ENCODE measurements around the gene B4GALT5.
"Not testable (repeated sequence)": the region's sequence is repeated elsewhere in the genome, so short reads cannot be mapped to it uniquely, and the experiment has no call there.

Gene B4GALT5

DNA sequence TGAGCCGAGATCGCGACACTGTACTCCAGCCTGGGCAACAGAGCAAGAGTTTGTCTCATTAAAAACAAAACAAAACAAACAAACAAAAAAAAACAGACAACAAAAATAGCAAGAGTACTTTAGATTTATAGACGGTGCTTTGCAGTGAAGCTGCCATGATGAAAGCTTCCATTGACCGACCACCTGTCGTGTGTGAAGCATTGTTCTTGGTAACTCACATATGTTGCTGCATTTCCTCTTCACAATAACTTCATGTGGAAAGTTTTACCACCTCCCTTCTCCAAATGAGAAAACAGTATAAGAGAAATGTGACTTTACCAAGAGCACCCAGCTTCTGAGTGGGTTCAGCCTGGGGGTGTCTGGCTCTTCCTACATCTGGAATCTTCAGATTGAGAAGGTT is 89.4 kb downstream of the B4GALT5 start:
- Histone ChIP-seq H3K9ac (peak overlapping the region in 8 of 11 experiments; percentile 68 to 81 (median 74); a peak in 9 of 22 replicates), H3K27me3 (peaks cover 0 to 12% (median 0%) of the 10 kb centered on the region in 11 experiments; a peak in 2 of 22 replicates), H3K27ac (peak overlapping the region in 8 of 11 experiments; percentile 79 to 90 (median 86); a peak in 16 of 22 replicates), H3K4me1 (peaks cover 43 to 89% (median 76%) of the 10 kb centered on the region in 10 experiments), H3K4me3 (no peak overlapping the region), H3K4me2 (peak overlapping the region in 9 of 11 experiments; percentile 46 to 86 (median 74); a peak in 17 of 22 replicates), H3K9me3 (replicated peaks in 1 of 11) (peaks cover 20 to 32% (median 26%) of the 10 kb centered on the region in 11 experiments), H4K20me1 (no peaks in the 10 kb centered on the region), H3K36me3 (no peaks in the 10 kb centered on the region; a peak in 4 of 22 replicates)
- no peak for TF ChIP-seq Cebpa-rat (IDR thresholded peaks at IDR 0.05)

DNA sequence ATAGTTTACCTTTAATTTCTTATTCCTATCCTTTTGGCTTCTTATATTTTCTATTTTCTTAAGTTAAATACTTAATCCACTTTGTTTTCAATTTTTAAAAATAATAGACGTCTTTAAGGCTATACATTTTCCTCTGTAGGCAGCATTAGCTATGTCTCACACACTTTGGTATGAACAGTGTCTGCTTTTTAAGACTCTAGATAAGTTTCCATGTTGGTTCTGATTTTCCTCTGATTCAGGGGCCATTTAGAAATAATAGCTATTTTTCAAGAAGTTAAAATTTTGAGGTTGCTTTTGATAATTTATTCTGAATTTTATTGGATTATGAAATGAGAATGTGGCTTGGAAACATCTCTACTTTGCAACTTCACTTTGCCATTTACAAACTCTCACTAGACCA is 91.4 kb downstream of the B4GALT5 start:
- no peak overlapping the region for H3K4me3 ChIP-seq
- H3K36me3 ChIP-seq, result no peaks in the 10 kb centered on the region; a peak in 1 of 22 replicates
- H3K9ac ChIP-seq, result no peak overlapping the region
- H3K9me3 ChIP-seq (replicated peaks in 1 of 11), result peaks cover 8 to 21% (median 14%) of the 10 kb centered on the region in 11 experiments
- peaks cover 0 to 12% (median 0%) of the 10 kb centered on the region in 11 experiments; a peak in 2 of 22 replicates for H3K27me3 ChIP-seq
- peak overlapping the region in 4 of 11 experiments; percentile 88 to 96 (median 90); a peak in 5 of 22 replicates for H3K27ac ChIP-seq
- H3K4me2 ChIP-seq, result peak overlapping the region in 3 of 11 experiments; percentile 17 to 94 (median 86); a peak in 4 of 22 replicates
- no peaks in the 10 kb centered on the region for H4K20me1 ChIP-seq
- peaks cover 43 to 93% (median 83%) of the 10 kb centered on the region in 10 experiments for H3K4me1 ChIP-seq
- no peak for TF ChIP-seq Cebpa-rat (IDR thresholded peaks at IDR 0.05)

DNA sequence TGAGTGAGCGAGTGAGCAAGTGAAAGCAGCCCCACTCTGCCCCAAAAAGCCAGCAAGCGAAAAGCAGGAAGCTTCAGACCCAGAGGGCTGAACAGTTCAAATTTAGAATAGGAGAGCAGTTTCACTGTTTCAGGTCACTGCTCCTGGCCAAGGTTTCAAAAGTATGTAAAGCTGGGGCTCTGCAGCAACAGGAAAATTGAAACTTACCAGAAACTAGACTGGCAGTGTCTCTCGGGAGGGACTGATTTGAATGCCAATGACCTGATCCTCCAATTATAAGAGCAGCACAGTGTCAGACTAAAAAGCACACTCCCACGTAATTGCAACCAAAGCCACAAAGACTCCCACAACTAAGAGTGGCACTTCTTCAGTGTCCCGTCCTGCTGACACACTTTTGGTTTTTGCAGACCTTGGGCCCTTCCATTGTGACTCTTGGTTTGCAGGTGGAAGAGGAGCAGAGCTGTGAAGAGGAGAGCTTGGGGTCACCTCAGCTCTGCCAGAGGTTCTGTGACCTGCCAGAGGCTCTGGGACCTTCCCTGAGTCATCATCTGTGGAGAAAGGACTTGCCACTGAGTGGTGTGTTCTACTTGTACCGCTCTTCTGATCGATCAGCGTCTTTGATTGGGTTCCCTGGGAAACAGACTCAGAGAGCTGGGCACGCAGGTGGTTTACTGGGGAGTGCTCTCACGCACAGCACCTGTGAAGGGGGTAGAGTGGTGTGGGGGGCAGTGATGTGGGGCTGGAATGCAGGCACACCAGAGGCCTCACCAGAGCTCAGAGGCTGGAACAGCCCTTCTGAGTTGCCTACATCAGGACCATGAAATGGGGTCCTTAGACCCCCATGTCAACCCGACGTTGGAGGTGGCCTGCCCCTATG is 93.1 kb downstream of the B4GALT5 start:
- Histone ChIP-seq H3K9ac (peak overlapping the region in 9 of 11 experiments; percentile 15 to 83 (median 68); a peak in 18 of 22 replicates), H3K36me3 (no peaks in the 10 kb centered on the region; a peak in 1 of 22 replicates), H3K27ac (peak overlapping the region in 9 of 11 experiments; percentile 26 to 96 (median 78); a peak in 18 of 22 replicates), H3K4me1 (peaks cover 26 to 92% (median 80%) of the 10 kb centered on the region in 10 experiments), H3K27me3 (peaks cover 0 to 12% (median 0%) of the 10 kb centered on the region in 11 experiments; a peak in 2 of 22 replicates), H4K20me1 (no peaks in the 10 kb centered on the region), H3K4me3 (peak overlapping the region in 8 of 10 experiments; percentile 0 to 49 (median 30); a peak in 11 of 20 replicates), H3K9me3 (replicated peaks in 1 of 11) (peaks cover 8 to 21% (median 14%) of the 10 kb centered on the region in 11 experiments), H3K4me2 (peak overlapping the region; percentile 73 to 97 (median 88))
- TF ChIP-seq Cebpa-rat (IDR thresholded peaks at IDR 0.05), result peak in 6 of 11 experiments; percentile 41 to 98 (median 86); a peak in 10 of 22 replicates

DNA sequence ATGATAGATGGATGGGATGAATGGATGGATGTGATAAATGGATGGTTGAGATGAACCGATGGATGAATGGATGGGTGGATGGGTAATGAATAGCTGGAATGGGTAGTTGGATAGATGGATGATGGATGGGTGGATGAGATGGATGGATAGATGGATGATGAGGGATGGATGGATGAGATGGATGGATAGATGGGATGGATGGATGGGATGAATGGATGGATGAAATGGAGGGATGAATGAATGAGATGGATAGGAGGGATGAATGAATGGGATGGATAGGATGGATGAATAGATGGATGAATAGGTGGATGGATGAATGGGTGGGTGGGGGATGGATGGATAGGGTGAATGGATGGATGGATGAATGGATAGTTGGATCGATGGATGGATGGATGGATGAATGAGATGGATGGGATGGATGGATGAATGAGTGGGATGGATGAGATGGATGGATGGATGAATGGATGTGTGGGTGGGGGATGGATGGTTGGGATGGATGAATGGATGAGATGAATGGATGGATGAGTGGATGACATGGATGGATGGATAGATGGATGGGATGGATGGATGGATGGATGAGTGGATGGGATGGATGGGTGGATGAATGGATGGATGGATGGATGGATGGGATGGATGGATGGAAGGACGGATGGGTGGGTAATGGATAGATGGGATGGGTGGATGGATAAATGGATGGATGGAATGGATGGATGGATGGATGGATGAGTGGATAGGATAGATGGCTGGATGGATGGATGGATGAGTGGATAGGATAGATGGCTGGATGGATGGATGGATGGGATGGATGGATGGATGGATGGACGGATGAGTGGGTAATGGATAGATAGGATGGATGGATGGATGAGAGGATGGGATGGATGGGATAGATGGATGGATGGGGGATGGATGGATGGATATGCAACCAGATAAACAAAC is 94.3 kb downstream of the B4GALT5 start:
- Histone ChIP-seq H3K9me3 (replicated peaks in 1 of 11) (peaks cover 8 to 21% (median 14%) of the 10 kb centered on the region in 11 experiments), H3K4me2 (peak overlapping the region; percentile 73 to 97 (median 88))

DNA sequence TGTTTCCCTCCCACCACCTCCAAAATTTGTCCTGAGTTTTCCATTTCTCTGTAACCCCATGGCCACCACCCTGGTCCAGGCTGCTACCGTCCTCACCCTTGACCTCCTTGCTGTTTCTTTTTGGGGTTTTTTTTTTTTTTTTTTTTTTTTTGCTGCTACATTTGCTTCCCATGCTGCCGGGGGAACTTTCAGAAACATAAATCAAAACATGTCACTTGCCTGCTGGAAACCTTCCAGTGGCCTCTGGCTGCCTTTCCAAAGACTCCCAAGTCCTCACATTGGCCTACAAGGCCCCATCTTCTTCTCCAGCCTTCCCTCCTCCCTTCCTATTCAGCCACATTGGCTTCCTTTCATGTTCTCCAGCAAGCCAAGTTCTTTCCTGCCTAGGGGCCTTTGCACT is 95.4 kb downstream of the B4GALT5 start:
- no peaks in the 10 kb centered on the region; a peak in 1 of 22 replicates for H3K36me3 ChIP-seq
- no peaks in the 10 kb centered on the region for H4K20me1 ChIP-seq
- TF ChIP-seq Cebpa-rat (IDR thresholded peaks at IDR 0.05), result no peak
- H3K27ac ChIP-seq, result peak overlapping the region in 5 of 11 experiments; percentile 29 to 96 (median 56); a peak in 6 of 22 replicates
- peak overlapping the region in 9 of 11 experiments; percentile 2 to 97 (median 88); a peak in 15 of 22 replicates for H3K4me2 ChIP-seq
- peaks cover 8 to 18% (median 14%) of the 10 kb centered on the region in 11 experiments for H3K9me3 ChIP-seq (replicated peaks in 1 of 11)
- H3K4me3 ChIP-seq, result no peak overlapping the region
- H3K4me1 ChIP-seq, result peaks cover 18 to 72% (median 63%) of the 10 kb centered on the region in 10 experiments
- H3K27me3 ChIP-seq, result peaks cover 0 to 12% (median 0%) of the 10 kb centered on the region in 11 experiments; a peak in 2 of 22 replicates
- H3K9ac ChIP-seq, result peak overlapping the region in 1 of 11 experiments; percentile 35; a peak in 1 of 22 replicates

More for the DNA sequence above, 94.3 kb downstream of the B4GALT5 start:
- H3K9ac ChIP-seq, result peak overlapping the region in 8 of 11 experiments; percentile 58 to 83 (median 68); a peak in 16 of 22 replicates
- H3K4me3 ChIP-seq, result peak overlapping the region in 7 of 10 experiments; percentile 12 to 49 (median 41); a peak in 8 of 20 replicates
- H3K27ac ChIP-seq, result peak overlapping the region in 8 of 11 experiments; percentile 55 to 96 (median 78); a peak in 16 of 22 replicates
- peaks cover 18 to 83% (median 71%) of the 10 kb centered on the region in 10 experiments for H3K4me1 ChIP-seq
- no peaks in the 10 kb centered on the region; a peak in 1 of 22 replicates for H3K36me3 ChIP-seq
- peaks cover 0 to 12% (median 0%) of the 10 kb centered on the region in 11 experiments; a peak in 2 of 22 replicates for H3K27me3 ChIP-seq
- no peaks in the 10 kb centered on the region for H4K20me1 ChIP-seq
- no peak for TF ChIP-seq Cebpa-rat (IDR thresholded peaks at IDR 0.05)

DNA sequence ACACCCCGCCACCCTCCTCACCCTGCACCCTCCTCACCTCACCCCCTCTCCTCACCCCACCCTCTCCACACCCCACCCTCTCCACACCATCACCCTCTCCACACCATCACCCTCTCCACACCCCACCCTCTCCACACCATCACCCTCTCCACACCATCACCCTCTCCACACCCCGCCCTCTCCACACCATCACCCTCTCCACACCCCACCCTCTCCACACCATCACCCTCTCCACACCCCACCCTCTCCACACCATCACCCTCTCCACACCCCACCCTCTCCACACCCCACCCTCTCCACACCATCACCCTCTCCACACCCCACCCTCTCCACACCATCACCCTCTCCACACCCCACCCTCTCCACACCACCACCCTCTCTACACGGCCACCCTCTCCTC is 96.3 kb downstream of the B4GALT5 start:
- H3K9ac ChIP-seq; H3K36me3 ChIP-seq; H3K9me3 ChIP-seq (replicated peaks in 1 of 11); H3K4me3 ChIP-seq; H4K20me1 ChIP-seq: not testable (repeated sequence)
- peaks cover 0 to 12% (median 0%) of the 10 kb centered on the region in 11 experiments; a peak in 2 of 22 replicates for H3K27me3 ChIP-seq
- H3K4me1 ChIP-seq, result peaks cover 18 to 64% (median 59%) of the 10 kb centered on the region in 10 experiments
- peak overlapping the region in 4 of 11 experiments; percentile 20 to 94 (median 90); a peak in 5 of 22 replicates for H3K4me2 ChIP-seq
- peak overlapping the region in 2 of 11 experiments; percentile 56 to 96; a peak in 2 of 22 replicates for H3K27ac ChIP-seq

DNA sequence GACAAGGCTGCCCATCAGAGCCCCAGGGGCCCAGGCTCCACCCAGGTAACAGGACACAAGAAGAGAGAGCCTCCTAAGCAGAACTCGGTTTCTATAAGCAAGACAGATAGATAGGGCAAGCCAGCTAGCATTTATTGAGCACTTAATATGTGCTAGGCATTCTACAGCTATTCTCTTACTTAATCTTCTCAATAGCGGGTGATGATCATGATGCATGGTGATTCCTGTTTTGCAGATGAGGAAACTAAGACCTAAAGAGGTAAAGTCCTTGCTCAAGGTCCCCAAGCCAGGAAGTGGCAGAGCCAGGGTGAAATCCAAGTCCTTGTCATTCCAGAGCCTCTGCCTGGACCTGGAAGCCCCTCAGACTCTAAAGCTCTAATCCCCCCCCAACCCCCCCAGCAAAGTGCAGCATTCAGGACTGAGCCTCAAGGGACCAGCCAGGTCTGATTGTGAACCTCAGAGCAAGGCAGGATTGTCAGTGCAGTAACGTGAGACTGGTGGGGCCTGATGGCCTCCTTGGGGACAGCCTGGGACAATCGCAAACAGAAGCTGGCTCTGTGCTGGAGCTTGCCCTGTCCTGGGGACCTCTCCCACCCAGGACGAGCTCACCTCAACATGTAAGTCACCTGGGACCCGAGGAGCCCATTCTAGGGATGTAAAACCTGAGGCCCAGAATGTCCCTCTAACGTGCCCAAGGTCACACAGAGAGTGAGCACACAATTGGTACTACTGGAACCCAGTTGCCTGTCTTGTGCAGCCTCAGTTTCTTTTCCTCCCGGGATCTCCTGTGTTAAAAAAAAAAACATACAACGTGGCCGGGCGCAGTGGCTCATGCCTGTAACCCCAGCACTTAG is 97.3 kb downstream of the B4GALT5 start:
- Histone ChIP-seq H3K4me2 (peak overlapping the region in 9 of 11 experiments; percentile 17 to 55 (median 34); a peak in 11 of 22 replicates), H3K27me3 (peaks cover 0 to 6% (median 0%) of the 10 kb centered on the region in 11 experiments; a peak in 2 of 22 replicates), H3K4me3 (no peak overlapping the region), H3K27ac (peak overlapping the region in 4 of 11 experiments; percentile 37 to 61 (median 50); a peak in 4 of 22 replicates), H3K4me1 (peaks cover 18 to 65% (median 54%) of the 10 kb centered on the region in 10 experiments), H4K20me1 (no peaks in the 10 kb centered on the region), H3K9me3 (replicated peaks in 1 of 11) (no peaks in the 10 kb centered on the region; a peak in 1 of 22 replicates), H3K9ac (peak overlapping the region in 2 of 11 experiments; percentile 25 to 56; a peak in 2 of 22 replicates), H3K36me3 (no peaks in the 10 kb centered on the region)
- TF ChIP-seq Cebpa-rat (IDR thresholded peaks at IDR 0.05), result no peak
